HCT116 (cell line): ENCODE measurements around the gene XYLT1. TPM values are rescaled to one million over a fixed set of nuclear protein-coding genes. Genes with fewer than 3 reads are reported as not detected.

Experiments used
- ATAC-seq: fragments of 200-7000 bp; cut with Tn5 transposase; 2 replicates; pipeline ENCODE4 v1.9.1; 2020; ENCODE audit warnings: mild to moderate bottlenecking, moderate library complexity
- BruUV-seq: library from RNA; stranded (reverse); fragments of 400-500 nt; replicated peaks from 2 replicates; lab custom pipeline; 2021; lab: Mats Ljungman, UMichigan
- CTCF ChIA-PET: fragments of 300-600 bp; sonication (Branson Sonifier 250); formaldehyde crosslinking; loops from one replicate; lab custom pipeline; 2021; ENCODE audit warnings: antibody characterized with exemption; lab: Charles Lee
- POLR2A ChIA-PET: fragments of 300-600, 350-600 bp; sonication (Branson Sonifier 250); formaldehyde crosslinking; loops from one replicate; lab custom pipeline; 2021; ENCODE audit warnings: antibody characterized with exemption; lab: Charles Lee
- RAD21 ChIA-PET, 2 experiments: fragments of 300-600 bp; sonication (Branson Sonifier 250); formaldehyde crosslinking; loops; one replicate each; lab custom pipeline; 2023; ENCODE audit warnings: low total read pairs in 2 of 2; ENCODE audit not compliant: uncharacterized antibody in 2 of 2, unreplicated experiment in 2 of 2, low non-redundant PET in 1 of 2; lab: Charles Lee
- DNase-seq: peaks from one replicate; pipeline ENCODE4 v3.0.0-alpha.2; 2010; ENCODE audit warnings: low read depth, low spot score
- H2AFZ ChIP-seq: fragments of 200-600 bp; shearing (Covaris generic), sonication (generic); 2 replicates; pipeline ENCODE4 v1.6.1; 2017; ENCODE audit warnings: low read depth, mixed run types, mixed read lengths, antibody characterized with exemption, low read length; ENCODE audit not compliant: poor library complexity, severe bottlenecking
- H3K27ac ChIP-seq: 2 replicates; pipeline ENCODE4 v1.5.1; 2012; ENCODE audit warnings: low read depth, low read length
- H3K27me3 ChIP-seq: fragments of 200-600 bp; sonication (generic); 2 replicates; pipeline ENCODE4 v1.6.1; 2016; ENCODE audit warnings: mixed run types, low read length, mixed read lengths; ENCODE audit not compliant: insufficient read depth
- H3K36me3 ChIP-seq, 2 experiments: fragments of 200-500 bp in 1 of 2; fragments of 200-600 bp in 1 of 2; sonication (Bioruptor generic) in 1 of 2; sonication (generic) in 1 of 2; 2 replicates each; pipeline versions ENCODE4 v1.5.1 to v1.6.1; 2014 to 2016; ENCODE audit warnings: low read length in 2 of 2, inconsistent platforms in 1 of 2, mixed read lengths in 1 of 2, mixed run types in 1 of 2; ENCODE audit not compliant: insufficient read depth in 2 of 2, control insufficient read depth in 1 of 2
- H3K4me1 ChIP-seq, 2 experiments: fragments of 200-600 bp in 1 of 2; sonication (generic) in 1 of 2; 2 replicates each; pipeline versions ENCODE4 v1.5.1 to v1.6.1; 2012 to 2017; ENCODE audit warnings: low read length in 2 of 2, inconsistent platforms in 1 of 2, mild to moderate bottlenecking in 1 of 2, mixed read lengths in 1 of 2, mixed run types in 1 of 2, moderate library complexity in 1 of 2; ENCODE audit not compliant: insufficient read depth in 2 of 2, control insufficient read depth in 1 of 2
- H3K4me2 ChIP-seq: fragments of 200-600 bp; sonication (generic); 2 replicates; pipeline ENCODE4 v1.6.1; 2017; ENCODE audit warnings: mixed run types, low read length, mixed read lengths
- H3K4me3 ChIP-seq, 2 experiments: fragments of 200-600 bp in 1 of 2; sonication (generic) in 1 of 2; replicated peaks in 1 of 2; 2 replicates each; pipeline ENCODE4 v1.5.1; 2011 to 2016; ENCODE audit warnings: low read length in 2 of 2, control low read depth in 1 of 2, low read depth in 1 of 2, mild to moderate bottlenecking in 1 of 2, mixed read lengths in 1 of 2, mixed run types in 1 of 2
- H3K79me2 ChIP-seq: fragments of 200-600 bp; sonication (generic); 2 replicates; pipeline ENCODE4 v1.6.1; 2017; ENCODE audit warnings: mild to moderate bottlenecking, mixed run types, low read length, moderate library complexity, mixed read lengths; ENCODE audit not compliant: insufficient read depth
- H3K9ac ChIP-seq: fragments of 200-600 bp; sonication (generic); 2 replicates; pipeline ENCODE4 v1.6.1; 2016; ENCODE audit warnings: low read length, mixed read lengths
- H3K9me2 ChIP-seq: fragments of 200-600 bp; sonication (generic), shearing (Covaris generic); 2 replicates; pipeline ENCODE4 v1.6.1; 2017; ENCODE audit warnings: mixed run types, mild to moderate bottlenecking, moderate library complexity; ENCODE audit not compliant: insufficient read depth
- H3K9me3 ChIP-seq, 2 experiments: fragments of 200-500 bp in 1 of 2; fragments of 200-600 bp in 1 of 2; sonication (Bioruptor generic) in 1 of 2; sonication (generic) in 1 of 2; 2 replicates each; pipeline ENCODE4 v1.6.1; 2014 to 2017; ENCODE audit warnings: low read length in 2 of 2, mixed read lengths in 2 of 2, inconsistent platforms in 1 of 2, low read depth in 1 of 2, mild to moderate bottlenecking in 1 of 2, mixed run types in 1 of 2, moderate library complexity in 1 of 2; ENCODE audit not compliant: control insufficient read depth in 1 of 2, insufficient read depth in 1 of 2
- H4K20me1 ChIP-seq: fragments of 200-600 bp; sonication (generic), shearing (Covaris generic); 2 replicates; pipeline ENCODE4 v1.6.1; 2017; ENCODE audit warnings: mixed run types, mild to moderate bottlenecking, moderate library complexity; ENCODE audit not compliant: insufficient read depth
- ATF3 ChIP-seq: IDR thresholded peaks from 2 replicates; pipeline ENCODE4 v1.6.1; 2012
- CEBPB ChIP-seq: IDR thresholded peaks from 2 replicates; pipeline ENCODE4 v1.6.1; 2012; ENCODE audit warnings: low read depth
- CTCF ChIP-seq, 3 experiments: fragments of 200-600 bp in 1 of 3; sonication (generic) in 1 of 3; IDR thresholded peaks in 2 of 3; conservative IDR thresholded peaks in 1 of 3; 2 replicates each; pipeline ENCODE4 v1.5.1; 2012 to 2017; ENCODE audit warnings: low read depth in 2 of 3, low read length in 2 of 3, antibody characterized with exemption in 1 of 3, borderline replicate concordance in 1 of 3, control low read depth in 1 of 3, mild to moderate bottlenecking in 1 of 3, mixed read lengths in 1 of 3, mixed run types in 1 of 3, moderate library complexity in 1 of 3; ENCODE audit not compliant: insufficient read depth in 1 of 3
- EGR1 ChIP-seq: IDR thresholded peaks from 2 replicates; pipeline ENCODE4 v1.6.1; 2012; ENCODE audit warnings: low read depth
- ELF1 ChIP-seq: IDR thresholded peaks from 2 replicates; pipeline ENCODE4 v1.6.1; 2012; ENCODE audit warnings: low read depth, borderline replicate concordance
- JUND ChIP-seq: IDR thresholded peaks from 2 replicates; pipeline ENCODE4 v1.6.1; 2012
- MAX ChIP-seq: IDR thresholded peaks from 2 replicates; pipeline ENCODE4 v1.6.1; 2012
- POLR2A ChIP-seq: IDR thresholded peaks from 2 replicates; pipeline ENCODE4 v1.7.0; 2011; ENCODE audit warnings: borderline replicate concordance; ENCODE audit not compliant: insufficient read depth, insufficient read length; ENCODE audit errors: extremely low read depth
- POLR2AphosphoS5 ChIP-seq: IDR thresholded peaks from 2 replicates; pipeline ENCODE4 v1.6.1; 2011; ENCODE audit warnings: mild to moderate bottlenecking, low read depth, low read length, moderate library complexity
- RAD21 ChIP-seq: IDR thresholded peaks from 2 replicates; pipeline ENCODE4 v1.6.1; 2012; ENCODE audit warnings: low read depth, mild to moderate bottlenecking
- REST ChIP-seq: IDR thresholded peaks from 2 replicates; pipeline ENCODE4 v1.6.1; 2012; ENCODE audit warnings: low read depth
- SP1 ChIP-seq: IDR thresholded peaks from 2 replicates; pipeline ENCODE4 v1.6.1; 2012; ENCODE audit warnings: low read depth
- YY1 ChIP-seq: IDR thresholded peaks from 2 replicates; pipeline ENCODE4 v1.6.1; 2011; ENCODE audit warnings: low read length, low read depth, moderate library complexity, mild to moderate bottlenecking; ENCODE audit not compliant: insufficient replicate concordance; ENCODE audit errors: extremely low read depth
- ZBTB33 ChIP-seq: IDR thresholded peaks from 2 replicates; pipeline ENCODE4 v1.6.1; 2011; ENCODE audit warnings: mild to moderate bottlenecking, low read length, moderate library complexity; ENCODE audit not compliant: insufficient replicate concordance; ENCODE audit errors: extremely low read depth
- ZFX ChIP-seq: fragments of 450-650 bp; IDR thresholded peaks from 2 replicates; pipeline ENCODE4 v1.6.1; 2017
- ZNF274 ChIP-seq: fragments of 200-500 bp; sonication (Bioruptor generic); IDR thresholded peaks from 2 replicates; pipeline ENCODE4 v1.6.1; 2014; ENCODE audit warnings: mild to moderate bottlenecking, low read depth, low read length, inconsistent platforms
- intact Hi-C: fragments of 100-400 bp; cut with micrococcal nuclease; formaldehyde crosslinking; loops from 2 replicates; pipeline ENCODE4 v1.10.0; 2022
- total RNA-seq: library from RNA; stranded (reverse); gene quantifications from one replicate; pipeline ENCODE4 v1.2.1, GENCODE V29; 2021; ENCODE audit not compliant: unreplicated experiment

XYLT1 gene
- total RNA-seq, 1 experiment from 2014 or later = 4.5 TPM

GRCh38 chr16:17347624-17348023 is 123.1 kb downstream of the XYLT1 start:
- H3K27ac ChIP-seq = no peak overlapping the region
- ChIA-PET POLR2A (no interaction called here), RAD21 (no interaction called here), CTCF (no interaction called here)
- no peak overlapping the region for H3K4me3 ChIP-seq
- no TSS peak for BruUV-seq
- no peak overlapping the region for H3K9ac ChIP-seq
- ATAC-seq = no peak
- no peaks in the 10 kb centered on the region for H3K9me2 ChIP-seq
- no peaks in the 10 kb centered on the region for H3K27me3 ChIP-seq
- intact Hi-C loops = no loop called here
- no peaks in the 10 kb centered on the region for H3K9me3 ChIP-seq
- H3K4me1 ChIP-seq = no peaks in the 10 kb centered on the region
- no peak overlapping the region for H3K4me2 ChIP-seq
- no peak for DNase-seq
- TF ChIP-seq YY1 (no peak), SP1 (no peak), ELF1 (no peak), ZBTB33 (no peak), ZNF274 (no peak), ZFX (no peak), JUND (no peak), CEBPB (no peak), CTCF (IDR thresholded peaks at IDR 0.05 in 2 of 3, conservative IDR thresholded peaks at IDR 0.05 in 1 of 3; ENCODE audit: borderline replicate concordance in 1 of 3, insufficient read depth in 1 of 3, low read depth in 2 of 3, low read length in 2 of 3) (no peak), REST (no peak), EGR1 (no peak), MAX (no peak), POLR2AphosphoS5 (no peak), RAD21 (no peak), POLR2A (no peak), ATF3 (no peak)
- TF ChIP-seq, all 23 proteins: peak for 0
- no peaks in the 10 kb centered on the region for H3K36me3 ChIP-seq
- H2AFZ ChIP-seq = no peak overlapping the region
- H4K20me1 ChIP-seq = no peaks in the 10 kb centered on the region
- no peaks in the 10 kb centered on the region for H3K79me2 ChIP-seq
